ENCODE results near the gene IGLL1. TPM values are rescaled to one million over a fixed set of nuclear protein-coding genes. Genes with fewer than 3 reads are reported as not detected.

The IGLL1 gene
- total and polyA plus RNA-seq, 2 donors (not counting 3 experiments of a cell fraction or from before 2014, with no cell fraction given): not detected

- BruUV-seq (replicated peaks): no TSS peak
- FAIRE-seq: no peak
These were observed 48.0 kb downstream of the IGLL1 start for GRCh38 chr22:23531966-23532705.

More at GRCh38 chr22:23531966-23532705, 48.0 kb downstream of the IGLL1 start:
- no peak for TF ChIP-seq FOS (IDR thresholded peaks at IDR 0.05; ENCODE audit: borderline replicate concordance, insufficient read depth, low read length)
- no peak for TF ChIP-seq MAX (IDR thresholded peaks at IDR 0.05; ENCODE audit: insufficient read depth, insufficient read length)
- TF ChIP-seq GATA2 (IDR thresholded peaks at IDR 0.05; ENCODE audit: insufficient read depth, insufficient read length, low read depth, low read length): no peak
- TF ChIP-seq EZH2 (IDR thresholded peaks at IDR 0.05; ENCODE audit: borderline replicate concordance, low read depth, low read length, severe bottlenecking): no peak
- TF ChIP-seq JUN (IDR thresholded peaks at IDR 0.05; ENCODE audit: borderline replicate concordance, insufficient read depth, insufficient read length, low read depth): no peak
- no peak for TF ChIP-seq CTCF (IDR thresholded peaks at IDR 0.05; ENCODE audit: extremely low read depth in 1 of 2, insufficient read depth in 1 of 2, low read depth in 1 of 2, low read length in 2 of 2)
- TF ChIP-seq POLR2AphosphoS5 (IDR thresholded peaks at IDR 0.05; ENCODE audit: insufficient read depth, low read depth, low read length): no peak
- TF ChIP-seq POLR2A (IDR thresholded peaks at IDR 0.05; ENCODE audit: low read depth, low read length): no peak
- TF ChIP-seq MYC (IDR thresholded peaks at IDR 0.05; ENCODE audit: low read depth, low read length): no peak
- Histone ChIP-seq H3K27me3 (ENCODE audit: control insufficient read depth in 2 of 2, insufficient read depth in 2 of 2, low read length in 2 of 2) (no peaks in the 10 kb centered on the region), H3K9me3 (replicated peaks; ENCODE audit: control insufficient read depth, insufficient read depth, low read length) (no peaks in the 10 kb centered on the region), H3K36me3 (ENCODE audit: control insufficient read depth in 2 of 2, extremely low read depth in 1 of 2, insufficient read depth in 2 of 2, low read length in 2 of 2) (no peaks in the 10 kb centered on the region), H3K9ac (replicated peaks; ENCODE audit: extremely low read depth, insufficient read depth, low read length) (no peak overlapping the region), H3K4me2 (ENCODE audit: insufficient read depth, low read length) (no peak overlapping the region), H3K4me3 (replicated peaks in 1 of 3; ENCODE audit: insufficient read depth in 1 of 3, low read depth in 1 of 3, low read length in 3 of 3) (no peak overlapping the region), H2AFZ (ENCODE audit: low read depth, low read length) (no peak overlapping the region), H3K4me1 (ENCODE audit: control insufficient read depth, extremely low read depth, insufficient read depth, low read length) (peaks cover 5% of the 10 kb centered on the region), H3K27ac (ENCODE audit: insufficient read depth, low read depth, low read length) (no peak overlapping the region), H3K9me1 (replicated peaks; ENCODE audit: control insufficient read depth, extremely low read depth, insufficient read depth, low read length) (no peaks in the 10 kb centered on the region), H3K79me2 (ENCODE audit: control insufficient read depth, insufficient read depth, low read length) (no peaks in the 10 kb centered on the region), H4K20me1 (replicated peaks; ENCODE audit: control insufficient read depth, extremely low read depth, insufficient read depth, low read length) (no peaks in the 10 kb centered on the region)
- DNase-seq (ENCODE audit: low read depth, low spot score): no peak
- intact Hi-C loops (cut with micrococcal nuclease) (loop anchor here (10.0 kb wide), 2 partner anchors 97 to 357 kb away; no protein-coding TSS in a partner anchor), dilution Hi-C loops (cut with MboI; ENCODE audit: extremely low pct_ligation_motif_present, low sequenced_read_pairs) (no loop called here)
- ChIA-PET CTCF (no interaction called here), POLR2A (no interaction called here)
